ENCODE data around the gene G3BP2.
"Not testable (repeated sequence)": the region's sequence is repeated elsewhere in the genome, so short reads cannot be mapped to it uniquely, and the experiment has no call there.

The G3BP2 gene

DNA sequence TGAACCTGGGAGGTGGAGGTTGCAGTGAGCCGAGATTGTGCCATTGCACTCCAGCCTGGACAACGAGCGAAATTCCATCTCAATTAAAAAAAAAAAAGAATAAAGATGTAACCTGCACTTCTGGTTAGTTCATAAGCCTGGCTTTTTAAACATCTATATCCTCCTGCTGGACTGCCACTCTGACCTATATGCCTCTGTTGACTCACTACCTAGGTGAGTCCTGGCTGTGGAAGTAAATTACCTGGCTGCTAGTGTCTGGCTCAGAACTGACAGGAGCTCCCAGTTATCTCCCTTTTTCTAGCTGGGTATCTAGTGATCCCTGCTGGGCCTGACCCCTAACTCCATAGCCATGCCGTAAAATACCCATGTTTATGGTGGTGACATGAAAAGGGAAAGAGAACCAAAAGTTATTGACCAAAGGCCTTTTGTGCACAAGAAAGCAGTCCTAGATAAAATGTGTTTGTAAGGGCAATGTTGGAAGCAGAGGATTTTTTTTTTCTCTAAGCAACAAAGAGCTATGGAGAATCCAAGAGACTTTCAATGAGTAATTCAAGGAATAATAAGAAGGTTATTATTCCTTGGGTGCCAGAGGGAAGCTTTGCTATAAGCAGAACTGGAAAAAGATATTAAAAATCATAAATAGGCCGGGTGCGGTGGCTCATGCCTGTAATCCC, 10.4 kb upstream of the G3BP2 start:
- DNase-seq: no peak

DNA sequence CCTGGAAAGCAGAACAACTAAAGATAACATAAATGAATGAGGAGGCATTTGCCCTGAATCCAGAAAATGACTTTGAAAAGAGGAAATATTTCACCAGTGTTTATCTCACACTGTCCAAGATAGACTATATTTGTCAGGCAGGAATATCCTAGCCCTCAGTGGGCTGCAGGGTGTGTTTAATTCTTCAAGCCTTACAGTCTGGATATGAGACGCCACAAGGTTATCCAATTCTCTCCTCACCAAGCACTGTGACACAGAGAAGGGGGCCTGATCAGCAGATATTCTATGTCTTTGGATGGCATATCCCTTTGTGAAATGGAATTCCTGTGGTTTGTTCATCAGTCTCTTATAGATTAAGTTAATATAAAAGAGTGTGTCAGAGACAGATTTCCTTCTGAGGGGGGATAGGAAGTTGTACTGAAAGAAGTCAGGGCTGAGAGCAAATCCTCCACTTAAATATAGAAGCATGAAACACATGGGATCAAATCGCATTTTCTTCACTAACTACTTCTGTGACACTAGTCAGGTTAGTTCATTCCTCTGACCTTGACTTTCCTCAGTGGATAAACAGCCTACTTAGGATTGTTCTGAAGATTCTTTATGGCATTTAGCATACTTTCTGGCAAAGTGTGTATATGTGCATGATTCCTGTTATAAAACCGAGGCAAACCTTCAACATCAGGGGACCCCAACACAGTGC, 6.8 kb upstream of the G3BP2 start:
- no peak for DNase-seq

DNA sequence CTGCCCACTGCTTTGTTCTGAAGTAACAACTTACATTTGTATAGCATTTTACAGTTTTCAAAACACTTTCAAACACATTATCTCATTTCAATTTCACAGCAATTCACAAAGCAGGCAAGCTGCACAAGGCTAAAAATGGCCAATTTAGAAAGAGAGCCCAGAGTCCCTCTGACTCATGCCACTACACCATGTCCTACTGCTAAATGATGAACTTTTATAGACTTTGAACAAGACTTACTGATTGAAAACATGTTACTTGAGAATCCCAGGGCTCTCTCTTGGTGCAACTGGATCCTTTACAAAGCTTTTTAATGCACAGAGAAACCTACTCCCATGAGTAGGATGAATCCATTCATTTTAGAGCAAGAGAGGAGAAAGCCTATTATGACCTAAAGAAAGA, 5.8 kb upstream of the G3BP2 start:
- DNase-seq: no peak

DNA sequence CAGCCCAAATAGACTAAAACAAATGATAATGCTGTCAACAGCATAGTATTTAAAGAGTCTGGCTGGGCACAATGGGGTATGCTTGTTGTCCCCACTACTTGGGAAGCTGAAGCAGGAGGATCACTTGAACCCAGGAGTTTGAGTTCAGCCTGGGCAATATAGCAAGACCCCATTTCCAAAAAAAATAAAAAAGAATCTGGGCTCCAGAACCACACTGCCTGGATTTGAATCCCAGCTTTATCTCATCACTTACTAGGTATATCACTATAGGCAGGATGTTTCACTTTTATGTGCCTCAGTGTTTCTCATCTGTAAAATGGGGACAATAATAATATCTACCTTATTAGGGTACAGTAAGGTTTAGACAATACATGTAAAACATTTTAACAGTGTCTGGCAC, 5.3 kb upstream of the G3BP2 start:
- no peak for DNase-seq

DNA sequence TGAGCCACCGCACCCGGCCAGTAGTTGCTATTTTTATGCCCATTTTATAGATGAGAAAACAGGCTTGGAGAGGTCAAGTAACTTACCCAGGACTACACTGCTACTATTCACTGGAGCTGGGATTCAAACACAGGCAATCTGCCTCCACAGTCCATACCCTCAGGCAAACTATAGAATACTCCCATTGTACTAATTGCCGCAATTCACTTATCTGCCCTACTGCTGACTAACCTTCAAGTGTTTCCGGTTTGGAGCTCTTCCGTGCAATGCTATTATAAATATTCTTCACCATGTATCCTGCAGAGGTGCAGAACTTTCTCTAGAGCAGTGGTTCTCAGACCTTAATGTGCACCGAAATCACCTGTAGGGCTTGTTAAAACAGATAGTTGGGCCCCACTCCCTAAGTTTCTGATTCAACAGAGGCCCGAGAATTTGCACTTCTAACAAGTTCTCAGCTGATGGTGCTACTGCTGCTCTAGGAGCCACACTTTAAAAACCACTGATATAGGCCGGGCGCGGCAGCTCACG, 1.9 kb upstream of the G3BP2 start:
- no peak for DNase-seq

DNA sequence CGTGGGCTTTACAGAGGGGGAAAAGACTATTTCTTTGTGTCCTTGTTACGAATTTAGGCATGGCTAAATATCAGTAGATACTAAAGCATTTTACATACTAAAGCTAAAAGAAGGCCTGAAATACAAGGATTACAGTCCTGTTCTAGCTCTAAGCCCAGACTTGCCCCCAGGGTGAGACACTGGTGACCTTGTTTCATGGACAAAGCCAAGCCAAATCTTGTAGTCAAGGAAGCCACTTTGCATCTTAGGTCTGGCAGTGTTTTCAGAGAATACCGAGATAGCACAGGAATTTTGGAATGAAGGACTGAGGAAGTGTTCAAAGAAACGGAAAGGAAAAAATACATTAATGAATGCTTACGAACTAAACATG, 733 bp upstream of the G3BP2 start:
- DNase-seq: no peak

DNA sequence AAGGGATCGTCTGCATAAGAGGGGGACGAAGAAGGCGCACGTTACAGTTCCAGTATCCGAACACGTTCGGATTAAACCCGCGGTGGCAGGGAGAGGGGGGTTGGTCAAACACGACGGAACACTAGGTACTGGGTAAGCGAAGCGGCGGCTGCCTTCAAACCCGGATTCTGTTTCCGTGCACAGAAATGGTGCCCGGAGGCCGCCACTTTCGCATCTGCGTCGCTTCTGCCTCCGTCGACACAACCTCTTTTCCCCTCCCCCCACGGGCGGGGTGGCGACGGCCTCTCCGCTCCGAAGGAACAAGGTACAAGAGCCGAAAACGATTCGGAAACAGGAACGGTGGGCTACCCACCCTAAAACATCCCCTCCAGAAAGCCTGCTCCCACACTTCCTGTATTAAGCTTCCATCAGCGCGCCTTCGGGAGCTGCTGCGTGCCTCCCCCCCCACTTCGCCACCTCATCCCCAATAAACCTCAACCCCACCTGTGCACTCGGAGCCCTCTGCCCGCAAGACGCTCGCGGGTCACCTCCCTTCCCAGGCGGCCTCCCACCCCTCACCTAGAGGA, 667 bp downstream of the G3BP2 start:
- DNase-seq: no peak

DNA sequence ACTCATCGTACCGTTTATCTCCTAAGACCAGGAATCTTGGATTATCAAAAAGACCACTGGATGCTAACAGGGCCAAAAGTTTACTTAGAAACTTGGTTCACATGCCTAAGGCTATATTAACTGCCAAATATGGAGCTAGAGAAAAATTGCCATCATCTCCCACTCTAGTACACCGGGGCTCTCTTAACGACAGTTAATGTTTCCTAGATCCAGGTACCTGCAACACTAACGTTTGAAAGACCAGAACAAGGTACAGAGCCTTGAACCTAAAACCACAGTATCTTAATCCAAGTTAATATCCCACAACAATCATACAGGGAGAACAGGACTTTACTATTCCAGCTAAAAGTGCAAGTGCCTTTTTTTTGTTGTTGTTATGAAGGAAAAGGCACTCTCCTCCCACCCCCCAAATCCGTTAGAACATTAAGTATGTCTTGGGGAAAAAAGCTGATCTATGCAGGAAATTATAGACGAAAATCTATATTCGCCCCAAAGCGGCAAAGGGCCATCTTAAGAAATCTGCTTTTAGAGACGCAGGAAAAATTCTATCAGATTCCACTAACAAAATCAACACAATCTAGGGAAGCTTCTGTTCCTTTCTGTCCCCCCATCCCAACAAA, 1.3 kb downstream of the G3BP2 start:
- DNase-seq: no peak

DNA sequence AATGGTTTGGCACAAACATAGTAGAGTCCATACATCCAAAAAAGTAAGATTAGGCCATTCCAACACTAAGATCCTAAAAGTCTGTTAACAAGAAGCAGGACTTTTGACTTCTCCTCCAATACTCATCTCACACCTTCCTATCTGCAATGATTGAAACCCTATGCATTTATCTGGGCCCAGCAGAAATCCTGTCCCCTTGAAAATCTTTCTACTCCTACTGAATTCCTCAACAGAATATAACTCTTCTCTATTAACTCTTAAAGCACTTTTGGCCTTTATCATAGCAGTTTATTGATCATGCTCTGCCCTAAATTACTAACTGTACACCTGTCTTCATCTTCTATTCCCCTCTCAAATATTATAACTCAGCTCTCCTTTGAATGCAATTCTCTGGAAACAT, 4.6 kb downstream of the G3BP2 start:
- no peak for DNase-seq

DNA sequence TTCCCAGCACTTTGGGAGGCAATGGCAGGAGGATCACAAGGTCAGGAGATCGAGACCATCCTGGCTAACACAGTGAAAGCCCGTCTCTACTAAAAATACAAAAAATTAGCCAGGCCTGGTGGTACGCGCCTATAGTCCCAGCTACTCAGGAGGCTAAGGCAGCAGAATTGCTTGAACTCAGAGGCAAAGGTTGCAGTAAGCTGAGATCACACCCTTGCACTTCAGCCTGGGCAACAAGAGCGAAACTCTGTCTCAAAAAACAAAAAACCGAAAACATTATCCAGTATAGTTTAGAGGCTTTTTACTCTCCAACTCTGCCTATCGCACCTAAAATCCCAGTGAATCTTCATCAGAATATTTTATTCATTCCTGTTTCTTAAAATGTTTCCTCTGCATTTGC, 5.6 kb downstream of the G3BP2 start:
- not testable (repeated sequence) for DNase-seq

DNA sequence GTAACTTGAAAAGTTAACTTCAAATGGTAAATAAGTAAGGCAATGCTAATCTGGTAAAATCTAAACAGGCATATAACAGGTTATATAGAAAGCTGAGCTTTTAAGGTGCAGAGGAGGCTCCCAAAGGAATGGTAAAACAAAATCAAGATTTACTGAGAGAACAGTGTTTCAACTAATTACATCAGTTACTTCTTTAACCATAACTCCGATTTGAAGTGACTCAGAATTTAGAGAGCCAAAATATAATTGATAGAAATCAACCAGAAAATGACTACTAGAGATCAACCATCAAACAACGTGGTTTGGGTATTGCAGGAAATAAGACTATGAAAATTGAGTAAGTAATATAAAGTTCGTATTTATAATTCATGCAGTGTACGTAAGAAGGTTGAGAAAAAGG, 6.9 kb downstream of the G3BP2 start:
- DNase-seq: no peak

DNA sequence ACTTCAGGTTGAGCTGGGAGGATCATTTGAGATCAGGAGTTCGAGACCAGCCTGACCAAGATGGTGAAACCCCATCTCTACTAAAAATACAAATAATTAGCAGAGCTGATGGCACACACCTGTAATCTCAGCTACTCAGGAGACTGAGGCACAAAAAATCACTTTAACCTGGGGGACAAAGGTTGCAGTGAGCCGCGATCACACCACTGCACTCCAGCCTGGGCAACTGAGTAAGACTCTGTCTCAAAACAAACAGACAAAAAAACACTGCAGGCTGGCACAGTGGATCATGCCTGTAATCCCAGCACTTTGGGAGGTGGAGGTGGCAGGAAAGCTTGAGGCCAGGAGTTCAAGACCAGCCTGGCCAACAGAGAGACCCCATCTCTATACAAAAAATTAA, 8.6 kb downstream of the G3BP2 start:
- DNase-seq: not testable (repeated sequence)

DNA sequence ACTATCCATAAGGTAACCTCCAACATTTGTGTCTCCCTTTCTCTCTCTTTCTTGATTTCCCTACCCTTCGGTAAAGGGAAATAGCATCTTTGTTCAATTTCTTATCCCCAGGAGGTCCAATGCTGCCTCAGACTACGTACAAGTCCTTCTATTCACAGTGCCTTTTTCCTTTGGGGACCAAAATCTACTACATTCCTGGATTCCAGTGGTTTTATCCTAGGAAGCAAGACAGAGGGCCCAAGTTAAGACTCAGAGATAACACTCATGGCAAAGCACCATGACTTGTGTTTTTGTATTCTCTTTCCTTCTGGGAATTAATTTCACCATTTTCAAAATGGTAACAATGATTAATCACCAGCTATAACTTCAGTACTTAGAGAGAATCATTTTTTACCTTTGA, 10.6 kb downstream of the G3BP2 start:
- no peak for DNase-seq

DNA sequence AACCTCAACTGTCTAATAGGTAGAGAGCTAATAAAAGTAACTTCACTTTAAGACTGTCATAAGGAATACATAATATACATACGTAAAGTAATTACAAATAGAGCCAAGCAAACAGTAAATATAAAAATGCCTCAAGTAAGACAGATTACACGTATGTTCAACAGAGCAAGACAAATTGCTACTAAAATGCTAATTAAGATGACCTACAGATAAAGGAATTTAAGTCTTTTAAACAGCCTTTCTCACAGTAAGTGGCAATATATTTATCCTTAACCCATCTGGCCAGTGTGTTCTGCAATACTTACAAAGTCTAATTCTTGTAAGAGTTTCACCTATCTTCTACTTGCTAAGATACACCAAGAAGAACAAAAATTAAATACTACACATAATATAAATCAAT, 12.7 kb downstream of the G3BP2 start:
- no peak for DNase-seq

DNA sequence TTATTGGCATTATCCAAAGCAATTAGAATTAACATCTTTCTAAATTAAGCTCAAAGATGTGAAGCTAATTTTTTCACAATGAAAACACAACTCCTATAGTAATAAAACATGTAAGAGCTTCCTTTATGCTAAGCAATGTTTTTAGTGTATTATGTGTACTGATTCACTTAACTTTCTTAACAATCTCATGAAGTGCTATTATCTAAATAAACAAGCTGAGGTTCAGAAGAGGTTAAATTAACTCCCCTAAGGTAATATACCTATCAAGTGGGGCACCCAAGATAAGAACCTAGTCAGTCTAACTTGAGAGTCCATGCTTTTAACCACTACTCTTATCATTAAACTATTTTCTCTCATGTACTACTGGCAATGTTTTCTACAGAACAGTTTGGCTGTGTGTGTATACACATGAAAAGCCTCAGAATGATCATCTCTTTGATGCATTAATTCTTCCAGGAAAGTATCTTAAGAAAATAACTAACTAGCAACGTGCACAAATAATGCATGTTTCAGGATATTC, 13.6 kb downstream of the G3BP2 start:
- DNase-seq: no peak

DNA sequence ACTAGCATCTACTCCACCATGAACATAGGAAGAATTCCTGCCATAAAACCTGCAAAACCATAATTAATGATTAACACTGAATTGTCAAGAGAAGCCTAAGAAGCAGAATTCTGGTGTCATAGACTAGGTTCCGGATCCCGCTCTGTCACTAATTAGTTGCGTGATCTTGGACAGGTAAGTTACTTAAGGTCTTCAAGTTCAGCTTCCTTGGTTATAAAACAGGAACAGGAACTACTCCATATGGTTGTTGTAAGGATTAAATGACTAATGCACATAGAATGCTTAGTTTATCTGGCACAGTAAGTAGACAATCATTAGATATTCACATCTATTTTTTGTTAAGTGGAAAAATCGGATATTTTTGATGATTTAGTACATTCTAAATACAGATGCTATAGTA, 14.3 kb downstream of the G3BP2 start:
- DNase-seq: no peak

DNA sequence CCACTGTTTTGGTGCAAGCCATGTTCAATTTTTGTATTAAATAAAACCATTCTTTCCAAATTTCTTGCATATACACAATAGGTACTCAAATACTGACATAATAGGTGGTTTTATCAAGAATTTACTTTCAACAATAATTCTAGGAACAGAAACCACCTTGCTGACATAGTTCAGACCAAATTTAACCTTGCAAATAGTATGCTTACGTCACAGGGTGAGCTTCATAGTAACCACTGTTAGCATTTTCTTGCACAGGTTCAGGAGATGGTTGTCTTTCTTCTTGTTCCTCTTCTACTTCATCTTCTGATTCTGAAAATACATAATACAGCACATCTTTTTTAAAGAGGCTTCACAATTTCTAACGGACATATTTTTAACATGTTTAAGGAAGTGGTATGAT, 17.6 kb downstream of the G3BP2 start:
- no peak for DNase-seq

DNA sequence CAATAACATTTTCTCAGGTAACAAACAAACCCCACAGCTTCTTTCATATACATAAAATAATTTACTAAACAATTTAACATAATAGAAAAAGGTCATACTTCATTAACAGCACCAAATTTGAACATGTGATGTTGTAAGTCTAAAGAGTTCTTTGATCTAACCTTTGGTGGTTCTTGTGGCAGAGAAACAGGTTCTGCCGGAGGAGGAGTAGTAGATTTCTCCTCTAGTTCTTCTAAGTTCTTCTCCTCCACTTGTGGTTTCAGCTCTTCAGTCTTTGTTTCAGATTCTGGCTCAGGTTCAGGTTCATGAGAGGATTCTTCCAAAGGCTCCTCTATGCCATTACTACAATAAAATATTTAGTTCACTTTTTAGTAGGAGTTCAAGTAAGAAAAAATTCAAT, 18.3 kb downstream of the G3BP2 start:
- DNase-seq: no peak

DNA sequence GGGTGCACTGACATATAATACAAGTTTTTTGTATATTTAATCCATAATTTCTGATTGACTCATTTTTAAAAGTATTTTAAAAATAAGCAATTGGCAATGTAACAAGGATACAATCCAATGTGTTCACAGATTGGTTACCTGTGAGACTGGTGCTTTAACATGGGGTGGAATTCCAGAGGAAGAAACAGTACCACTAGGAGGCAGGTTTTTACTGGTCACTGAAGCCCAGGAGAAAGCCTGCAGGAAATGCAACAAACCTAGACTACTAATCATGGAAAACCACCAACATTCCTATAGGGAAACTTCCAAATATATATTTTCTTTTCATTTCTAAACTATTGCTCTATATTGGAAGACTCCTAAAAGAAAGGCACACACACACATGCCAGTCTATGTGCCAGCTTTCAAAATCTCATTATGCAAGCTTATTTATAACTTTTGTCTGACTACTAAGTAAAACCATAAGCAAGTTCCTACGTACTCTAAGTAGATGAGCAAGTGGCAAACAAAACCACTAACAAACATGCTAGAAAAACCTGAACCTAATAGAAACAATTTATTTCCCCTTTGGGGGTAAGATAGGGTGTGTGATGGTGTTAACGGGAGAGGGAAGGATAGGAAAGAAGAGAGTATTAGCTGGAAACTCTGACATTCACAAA, 19.2 kb downstream of the G3BP2 start:
- DNase-seq: no peak

DNA sequence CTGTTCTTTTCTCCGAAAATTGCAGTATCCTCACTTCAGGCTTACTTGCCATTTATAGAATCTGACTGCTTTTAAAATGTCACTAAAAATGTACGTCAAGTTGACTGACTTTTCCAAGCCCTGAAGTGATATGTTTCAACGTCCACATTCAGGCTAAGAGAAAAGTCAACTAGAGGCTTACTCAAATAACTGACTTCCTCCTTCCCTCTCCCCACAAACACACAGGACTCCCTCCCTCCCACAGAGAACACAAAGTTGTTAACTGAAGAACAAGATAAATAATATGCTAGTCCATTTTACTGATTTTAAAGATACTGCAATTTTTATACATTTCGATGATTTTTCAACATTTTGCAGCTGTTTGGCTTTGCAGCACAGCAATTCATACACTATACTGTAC, 29.1 kb downstream of the G3BP2 start:
- no peak for DNase-seq

DNA sequence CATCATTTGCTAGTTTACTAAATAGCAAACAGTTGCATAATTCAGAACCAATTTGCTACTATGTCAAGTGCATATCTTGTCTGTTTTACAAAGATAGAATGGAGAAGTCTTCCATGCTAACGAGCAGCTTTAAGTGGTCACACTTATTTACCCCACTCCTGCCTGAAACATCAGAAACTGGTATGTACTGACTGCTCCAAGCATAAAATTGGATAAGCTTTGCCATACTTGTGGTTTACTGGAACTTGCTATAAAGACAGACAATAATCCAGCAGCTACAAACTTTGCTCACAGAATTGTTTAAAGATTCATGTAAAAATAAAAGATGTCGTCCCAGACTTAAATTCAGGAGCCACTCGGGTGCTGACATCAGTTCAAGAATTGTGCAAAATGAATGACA, 29.6 kb downstream of the G3BP2 start:
- no peak for DNase-seq

DNA sequence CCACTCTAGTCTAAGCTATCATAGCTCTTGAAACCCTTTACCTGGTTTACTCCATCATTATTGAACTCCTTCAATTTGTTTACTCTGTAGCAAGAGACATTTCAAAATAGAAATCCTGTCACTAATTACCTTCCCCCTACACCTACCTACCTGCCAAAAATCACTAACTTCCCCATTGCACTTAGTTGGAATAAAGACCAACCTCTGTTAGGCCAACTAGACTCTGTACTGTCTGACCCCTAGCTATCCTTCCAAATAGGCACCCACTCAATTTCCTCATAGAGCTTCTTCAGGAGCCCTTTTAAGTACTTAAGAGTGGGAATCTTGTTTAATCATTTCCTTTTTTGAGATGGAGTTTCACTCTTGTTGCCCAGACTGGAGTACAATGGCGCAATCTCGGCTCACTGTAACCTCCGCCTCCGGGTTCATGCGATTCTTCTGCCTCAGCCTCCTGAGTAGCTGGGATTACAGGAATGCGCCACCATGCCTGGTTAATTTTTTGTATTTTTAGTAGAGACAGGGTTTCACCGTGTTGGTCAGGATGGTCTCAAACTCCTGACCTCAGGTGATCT, 34.0 kb downstream of the G3BP2 start:
- no peak for DNase-seq

DNA sequence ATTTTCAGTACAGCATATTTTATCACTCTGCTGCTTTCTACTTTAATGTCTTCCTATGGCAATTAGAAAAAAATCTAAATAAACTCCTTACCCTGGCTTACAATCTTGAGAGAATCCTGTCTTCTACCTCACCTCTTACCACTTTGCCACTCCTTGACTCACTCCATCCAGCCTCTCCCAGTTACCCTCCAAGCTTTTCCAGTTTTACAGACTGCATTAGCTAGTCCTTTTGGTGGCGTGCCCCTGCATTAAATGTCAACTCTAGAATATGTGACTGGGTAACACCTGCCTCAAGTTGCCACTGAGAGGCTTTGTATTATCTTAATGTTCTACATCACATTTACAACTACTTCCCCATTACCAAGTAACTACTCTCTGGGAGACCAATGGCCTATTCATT, 35.4 kb downstream of the G3BP2 start:
- no peak for DNase-seq
